Stimulated activated naive CD8-positive, alpha-beta T cell treated with anti-CD3 and anti-CD28 coated beads, Interleukin-15, amount 100 ng/mL, for 72 hours (primary cell): Measurements from ENCODE around the gene DMGDH.

Source experiments
- ATAC-seq: fragments of 150-1000 bp; cut with Tn5 transposase; 2 replicates; pipeline ENCODE4 v1.10.0; 2021; ENCODE audit warnings: mild to moderate bottlenecking, moderate library complexity
- DNase-seq, 2 donors: peaks; one replicate each; pipeline ENCODE4 v3.0.0; 2021 to 2022
- H3K27ac Mint-ChIP-seq, 2 donors: one replicate each; pipeline ENCODE4 v1.8.0; 2022; ENCODE audit warnings: mild to moderate bottlenecking in 2 of 2, mixed read lengths in 2 of 2, moderate library complexity in 2 of 2
- H3K27me3 Mint-ChIP-seq: one replicate; pipeline ENCODE4 v1.8.0; 2022; ENCODE audit warnings: mixed read lengths
- H3K4me1 Mint-ChIP-seq: one replicate; pipeline ENCODE4 v1.8.0; 2022; ENCODE audit warnings: mild to moderate bottlenecking, mixed read lengths
- H3K4me3 Mint-ChIP-seq, 2 donors: one replicate each; pipeline ENCODE4 v1.8.0; 2022; ENCODE audit warnings: mild to moderate bottlenecking in 2 of 2, mixed read lengths in 2 of 2, moderate library complexity in 1 of 2
- H3K9me3 Mint-ChIP-seq, 2 donors: one replicate each; pipeline ENCODE4 v1.8.0; 2022; ENCODE audit warnings: mixed read lengths in 2 of 2

Gene DMGDH

DNA sequence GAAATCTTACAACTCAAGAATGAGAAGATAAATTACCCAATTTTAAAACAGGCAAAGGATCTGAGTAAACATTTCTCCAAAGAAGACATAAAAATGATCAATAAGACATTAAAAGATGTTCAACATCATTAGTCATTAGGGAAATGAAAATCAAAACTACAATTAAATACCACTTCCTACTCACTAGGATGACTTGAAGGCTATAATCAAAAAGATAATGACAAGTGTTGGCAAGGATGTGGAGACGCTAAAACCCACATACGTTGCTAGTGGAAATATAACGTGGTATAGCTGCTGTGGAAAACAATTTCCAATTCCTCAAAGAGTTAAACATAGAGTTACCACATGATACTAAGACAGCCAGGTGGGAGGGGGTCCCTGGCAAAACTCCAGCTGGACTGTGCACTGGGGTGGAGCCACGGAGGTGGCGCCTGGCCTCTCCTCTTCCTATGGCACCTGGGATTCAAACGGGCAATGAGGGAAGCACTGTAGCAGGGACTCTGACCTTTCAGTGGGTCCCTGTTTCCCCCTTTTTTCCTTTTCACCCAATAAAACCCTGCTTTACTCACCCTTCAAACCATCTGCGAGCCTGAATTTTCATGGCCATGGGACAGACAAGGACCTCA is 90.2 kb downstream of the DMGDH start:
- Mint-ChIP-seq H3K4me1 (peaks cover 69% of the 10 kb centered on the region), H3K4me3 (peak overlapping the region; percentile 41 to 58), H3K27ac (peak overlapping the region; percentile 61 to 68), H3K27me3 (peaks cover 11% of the 10 kb centered on the region), H3K9me3 (no peaks in the 10 kb centered on the region)
- ATAC-seq (peak; percentile 88), DNase-seq (peak in 1 of 2 donors; percentile 10)

DNA sequence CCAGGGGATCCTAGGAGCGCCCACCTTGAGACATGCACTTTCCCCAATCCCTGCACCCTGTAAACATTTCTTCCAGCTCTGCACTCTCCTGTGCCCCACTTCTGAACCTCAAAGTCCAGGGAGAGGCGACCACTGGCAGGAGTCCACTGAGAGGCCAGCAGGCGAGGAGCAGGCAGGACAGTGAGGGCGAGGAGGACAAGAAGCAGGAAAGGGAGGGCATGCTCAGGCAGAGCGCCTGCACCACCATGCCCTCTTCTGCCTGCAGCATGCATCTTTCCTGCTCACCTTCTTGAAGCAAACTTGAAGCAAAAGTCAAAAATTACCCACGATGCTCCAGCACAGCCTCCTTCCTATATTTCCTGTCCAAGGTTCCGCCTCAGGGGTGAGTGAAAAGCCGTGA is 94.4 kb downstream of the DMGDH start:
- H3K27ac Mint-ChIP-seq, result no peak overlapping the region
- peaks cover 11% of the 10 kb centered on the region for H3K27me3 Mint-ChIP-seq
- H3K4me3 Mint-ChIP-seq, result no peak overlapping the region
- peaks cover 51% of the 10 kb centered on the region for H3K4me1 Mint-ChIP-seq
- no peak for DNase-seq
- H3K9me3 Mint-ChIP-seq, result no peaks in the 10 kb centered on the region
- no peak for ATAC-seq

DNA sequence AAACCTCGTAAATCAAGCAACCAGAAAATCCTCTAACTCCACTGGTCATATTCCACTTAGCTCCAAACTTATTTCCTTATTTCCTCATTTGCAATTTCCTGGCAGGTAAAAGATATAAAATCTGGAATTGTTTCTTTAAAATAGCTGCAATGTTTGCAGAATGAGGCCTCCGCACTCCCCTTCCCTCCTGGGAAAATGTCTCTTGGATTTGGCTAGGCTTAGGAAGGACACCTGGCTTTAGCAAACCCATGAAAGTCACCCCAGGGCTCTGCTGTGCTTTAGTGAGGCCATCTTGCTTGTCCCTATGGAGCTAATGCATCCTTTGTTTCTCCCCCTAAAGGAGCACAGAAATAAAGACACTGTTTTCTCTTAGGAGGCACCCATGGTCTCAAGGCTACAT is 94.9 kb downstream of the DMGDH start:
- Mint-ChIP-seq H3K27ac (peak overlapping the region in 1 of 2 donors; percentile 55), H3K4me1 (peaks cover 47% of the 10 kb centered on the region), H3K4me3 (no peak overlapping the region), H3K27me3 (peaks cover 11% of the 10 kb centered on the region), H3K9me3 (no peaks in the 10 kb centered on the region)
- ATAC-seq, result no peak
- DNase-seq, result no peak

DNA sequence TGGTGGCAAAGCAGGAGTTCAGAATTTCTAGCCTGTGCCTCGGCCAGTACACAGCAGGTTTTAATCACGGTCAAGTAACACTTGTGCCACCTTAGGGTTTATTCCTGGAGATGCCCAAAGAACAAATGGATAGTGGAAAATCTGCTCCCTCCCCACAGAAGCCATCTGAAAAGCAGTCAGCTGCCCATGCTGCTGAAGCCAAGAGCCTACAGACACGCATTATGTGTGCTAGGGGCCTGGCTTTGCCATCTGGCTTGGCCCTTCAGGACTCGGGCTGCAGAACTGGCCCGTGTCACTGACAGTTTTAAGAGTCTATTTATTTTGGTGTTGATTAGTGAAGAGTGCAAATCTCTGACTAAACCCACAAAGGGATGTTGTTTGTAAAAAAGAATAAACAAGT is 95.5 kb downstream of the DMGDH start:
- no peak for ATAC-seq
- no peak for DNase-seq
- no peak overlapping the region for H3K4me3 Mint-ChIP-seq
- H3K27ac Mint-ChIP-seq, result no peak overlapping the region
- H3K9me3 Mint-ChIP-seq, result no peaks in the 10 kb centered on the region
- H3K4me1 Mint-ChIP-seq, result peaks cover 41% of the 10 kb centered on the region
- H3K27me3 Mint-ChIP-seq, result peaks cover 11% of the 10 kb centered on the region

DNA sequence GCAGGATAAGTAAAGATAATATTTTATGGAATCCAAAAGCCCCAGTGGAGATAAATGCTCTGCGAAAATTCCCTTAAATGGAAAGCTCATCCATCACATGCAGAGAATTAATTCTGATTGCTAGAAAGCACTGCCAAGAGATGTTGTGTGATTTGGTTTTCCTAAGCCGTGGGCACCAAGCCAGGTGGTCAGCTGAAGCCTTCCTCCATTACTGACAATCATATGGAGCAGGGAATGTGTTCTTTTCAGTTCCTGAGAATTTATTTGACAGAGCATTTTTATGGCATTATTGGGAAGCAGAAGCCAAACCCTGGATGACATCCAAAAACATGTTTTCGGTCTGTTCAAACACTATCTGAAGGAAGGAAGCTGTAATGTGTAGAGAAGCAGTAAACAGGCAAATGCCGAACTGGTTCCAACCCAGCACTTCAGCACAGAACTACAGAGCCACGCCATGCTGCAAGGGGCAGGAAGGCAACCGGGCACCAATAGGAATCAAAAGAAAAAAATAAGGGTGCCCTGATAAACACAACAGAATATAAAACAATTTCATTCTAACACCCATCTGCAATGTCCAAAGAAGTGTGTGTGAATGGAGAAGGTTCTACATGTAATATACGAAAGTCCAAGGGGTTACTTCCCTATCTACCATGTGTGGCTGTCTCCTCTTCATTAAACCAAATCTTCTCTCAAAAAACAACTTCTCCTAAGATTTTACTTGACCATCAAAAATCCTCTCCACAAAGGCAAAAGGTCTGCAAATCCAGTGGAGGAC is 96.6 kb downstream of the DMGDH start:
- H3K27me3 Mint-ChIP-seq, result peaks cover 11% of the 10 kb centered on the region
- H3K4me3 Mint-ChIP-seq, result no peak overlapping the region
- peaks cover 33% of the 10 kb centered on the region for H3K4me1 Mint-ChIP-seq
- no peaks in the 10 kb centered on the region for H3K9me3 Mint-ChIP-seq
- ATAC-seq (no peak), DNase-seq (no peak)
- H3K27ac Mint-ChIP-seq, result no peak overlapping the region

DNA sequence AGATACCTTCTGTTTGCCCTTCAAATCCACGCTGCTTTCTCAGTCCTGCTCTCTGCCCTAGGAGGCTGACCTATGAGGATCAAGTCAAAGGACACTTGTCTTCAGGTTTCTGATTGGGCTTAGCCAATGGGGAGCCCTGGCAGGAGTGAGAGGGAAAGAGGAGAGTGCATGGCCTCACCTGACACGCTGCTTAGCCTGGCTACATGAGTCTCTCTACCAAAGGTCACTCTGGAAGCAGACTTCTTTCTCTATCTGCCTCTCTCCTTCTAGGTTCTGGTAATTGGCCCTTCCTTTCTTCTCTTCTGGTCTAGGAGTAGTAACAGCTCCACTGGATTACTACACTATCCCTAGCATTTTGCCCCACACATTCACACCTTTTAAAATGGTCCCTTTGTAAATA is 97.5 kb downstream of the DMGDH start:
- H3K4me3 Mint-ChIP-seq, result no peak overlapping the region
- no peak for DNase-seq
- no peak for ATAC-seq
- H3K4me1 Mint-ChIP-seq, result peaks cover 25% of the 10 kb centered on the region
- no peaks in the 10 kb centered on the region for H3K9me3 Mint-ChIP-seq
- H3K27ac Mint-ChIP-seq, result no peak overlapping the region
- H3K27me3 Mint-ChIP-seq, result peaks cover 11% of the 10 kb centered on the region

DNA sequence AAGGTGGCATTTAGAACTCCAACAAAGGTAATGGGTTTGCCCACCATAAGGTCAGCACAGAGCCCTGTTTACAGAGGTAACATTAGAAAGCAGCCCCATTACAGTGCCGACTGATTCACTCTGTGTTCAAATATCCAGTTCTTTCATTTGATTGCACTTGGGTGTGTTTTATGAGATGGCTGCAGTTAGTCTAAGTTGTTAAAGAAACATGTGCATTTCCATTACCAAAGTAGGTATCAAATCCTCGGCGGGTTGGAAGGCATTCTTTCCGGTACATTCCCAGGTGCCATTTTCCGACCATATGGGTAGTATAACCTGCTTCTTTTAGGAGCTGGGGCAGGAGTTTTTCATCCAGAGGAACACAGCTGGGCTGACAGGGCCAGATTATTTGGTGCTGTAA is 100.7 kb downstream of the DMGDH start:
- Mint-ChIP-seq H3K4me1 (peaks cover 12% of the 10 kb centered on the region), H3K4me3 (no peak overlapping the region), H3K27me3 (no peaks in the 10 kb centered on the region), H3K27ac (no peak overlapping the region), H3K9me3 (no peaks in the 10 kb centered on the region)
- no peak for ATAC-seq
- no peak for DNase-seq

DNA sequence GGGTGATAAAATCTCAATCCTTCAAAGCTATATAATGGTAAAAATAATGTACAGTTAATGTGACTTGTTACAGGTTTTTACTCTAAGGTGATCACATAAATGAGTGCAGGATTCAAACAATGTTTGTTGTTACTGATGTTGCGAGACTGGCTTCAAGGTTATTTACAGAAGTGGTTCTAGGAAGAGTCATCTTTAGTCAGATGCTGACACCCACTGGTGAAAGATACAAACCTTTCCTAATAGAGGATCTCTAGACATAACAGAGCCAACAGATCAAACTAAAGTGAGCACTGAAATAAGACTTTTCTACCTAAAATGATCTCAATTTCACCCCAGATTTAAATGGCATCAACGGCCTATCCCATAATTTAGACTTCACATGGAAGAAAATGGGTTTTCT is 104.6 kb downstream of the DMGDH start:
- DNase-seq, result no peak
- H3K27ac Mint-ChIP-seq, result no peak overlapping the region
- H3K4me3 Mint-ChIP-seq, result no peak overlapping the region
- H3K27me3 Mint-ChIP-seq, result no peaks in the 10 kb centered on the region
- H3K4me1 Mint-ChIP-seq, result no peaks in the 10 kb centered on the region
- no peaks in the 10 kb centered on the region for H3K9me3 Mint-ChIP-seq
- ATAC-seq, result no peak

DNA sequence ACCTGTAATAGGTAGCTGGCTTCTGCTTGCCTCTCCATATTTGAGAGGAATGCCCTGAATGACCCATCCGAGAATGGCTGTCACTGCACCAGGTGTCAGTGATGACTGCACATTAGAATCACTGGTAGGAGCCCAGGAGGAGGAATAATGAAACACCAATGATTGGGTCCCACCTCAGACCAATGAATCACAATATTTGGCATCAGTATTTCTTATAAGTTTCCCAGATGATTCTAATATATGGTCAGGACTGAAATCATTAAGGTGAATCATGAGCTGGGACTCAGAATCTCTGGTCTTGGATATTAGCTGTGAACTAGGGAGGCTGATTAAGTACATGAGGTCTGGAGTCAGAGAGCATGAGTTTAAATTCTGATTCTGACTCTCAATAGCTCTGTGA is 107.7 kb downstream of the DMGDH start:
- Mint-ChIP-seq H3K27ac (no peak overlapping the region), H3K4me3 (no peak overlapping the region)

DNA sequence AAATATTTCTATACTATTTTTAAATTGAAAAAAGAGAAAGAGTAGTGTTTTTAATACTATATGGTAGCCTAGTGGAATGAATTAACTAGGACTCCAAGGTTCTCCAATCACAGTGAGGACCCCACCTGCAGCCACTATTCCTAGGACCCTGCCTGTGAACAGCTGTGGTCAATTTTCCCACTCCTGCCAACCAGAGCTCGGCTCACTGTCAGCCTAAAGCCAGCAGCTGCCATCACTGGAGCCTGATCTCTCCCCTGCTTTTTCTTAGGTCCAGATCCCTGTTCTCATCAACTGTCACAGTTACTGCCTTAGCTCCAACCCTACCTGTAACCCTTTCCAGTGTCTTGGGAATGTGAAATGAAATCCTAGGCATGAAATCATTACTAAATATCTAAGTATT is 109.7 kb downstream of the DMGDH start:
- H3K9me3 Mint-ChIP-seq, result no peaks in the 10 kb centered on the region
- DNase-seq, result no peak
- H3K4me3 Mint-ChIP-seq, result no peak overlapping the region
- no peak overlapping the region for H3K27ac Mint-ChIP-seq
- ATAC-seq, result no peak
- H3K4me1 Mint-ChIP-seq, result no peaks in the 10 kb centered on the region
- no peaks in the 10 kb centered on the region for H3K27me3 Mint-ChIP-seq

More for the DNA sequence above, 107.7 kb downstream of the DMGDH start:
- no peaks in the 10 kb centered on the region for H3K27me3 Mint-ChIP-seq
- no peaks in the 10 kb centered on the region for H3K9me3 Mint-ChIP-seq
- no peak for DNase-seq
- ATAC-seq, result no peak
- H3K4me1 Mint-ChIP-seq, result no peaks in the 10 kb centered on the region

DNA sequence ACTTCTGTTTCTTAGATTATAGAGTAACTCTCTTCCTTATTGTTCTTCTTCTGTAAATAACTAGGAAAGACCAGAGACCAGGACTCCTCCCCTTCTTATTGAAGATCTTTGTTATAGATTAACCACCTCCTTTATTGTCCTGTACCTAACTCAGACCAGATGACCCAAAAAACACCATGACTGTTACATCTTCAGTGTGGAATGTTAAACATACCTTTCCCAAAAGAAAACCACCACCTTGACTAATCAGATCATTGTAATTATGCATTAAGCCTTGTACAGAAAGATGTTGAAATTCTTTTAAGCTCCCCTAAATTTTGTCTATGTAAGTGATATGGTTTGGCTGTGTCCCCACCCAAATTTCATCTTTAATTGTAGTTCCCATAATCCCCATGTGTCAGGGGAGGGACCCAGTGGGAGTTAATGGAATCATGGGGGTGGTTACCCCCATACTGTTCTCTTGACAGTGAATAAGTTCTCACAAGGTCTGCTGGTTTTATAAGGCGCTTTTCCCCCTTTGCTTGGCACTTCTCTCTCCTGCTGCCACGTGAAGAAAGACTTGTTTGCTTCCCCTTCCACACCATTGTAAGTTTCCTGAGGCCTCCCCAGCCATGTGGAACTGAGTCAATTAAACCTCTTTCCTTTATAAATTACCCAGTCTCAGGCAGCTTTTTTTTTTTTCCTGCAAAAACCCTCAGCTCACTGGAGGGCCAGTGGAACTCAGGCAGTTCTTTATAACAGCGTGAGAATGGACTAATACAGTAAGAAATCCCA is 110.6 kb downstream of the DMGDH start:
- H3K4me1 Mint-ChIP-seq, result no peaks in the 10 kb centered on the region
- H3K27me3 Mint-ChIP-seq, result no peaks in the 10 kb centered on the region
- no peak overlapping the region for H3K4me3 Mint-ChIP-seq
- H3K9me3 Mint-ChIP-seq, result no peaks in the 10 kb centered on the region
- ATAC-seq (no peak), DNase-seq (no peak)
- H3K27ac Mint-ChIP-seq, result peak overlapping the region in 1 of 2 donors; percentile 27

DNA sequence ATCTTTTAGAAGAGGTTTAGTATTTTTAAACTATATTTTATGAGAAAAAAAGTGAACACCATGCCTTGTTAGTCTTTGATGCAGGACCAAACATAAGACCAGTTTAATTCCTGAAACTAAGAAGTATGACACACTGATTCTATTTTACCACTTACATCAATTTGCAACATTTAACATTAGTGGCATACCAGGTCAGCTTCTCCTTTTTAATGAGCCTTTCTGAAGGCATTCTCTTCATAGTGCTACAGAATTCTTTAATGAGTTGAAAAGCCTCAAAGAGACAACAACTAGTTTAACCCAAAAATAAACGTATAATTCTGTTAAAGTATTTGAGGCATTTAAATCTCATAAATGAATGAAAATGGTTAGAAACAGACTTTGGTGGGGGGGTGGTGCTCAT is 112.6 kb downstream of the DMGDH start:
- no peak for DNase-seq
- Mint-ChIP-seq H3K27ac (no peak overlapping the region), H3K4me1 (peaks cover 6% of the 10 kb centered on the region), H3K27me3 (no peaks in the 10 kb centered on the region), H3K9me3 (no peaks in the 10 kb centered on the region), H3K4me3 (no peak overlapping the region)
- no peak for ATAC-seq

DNA sequence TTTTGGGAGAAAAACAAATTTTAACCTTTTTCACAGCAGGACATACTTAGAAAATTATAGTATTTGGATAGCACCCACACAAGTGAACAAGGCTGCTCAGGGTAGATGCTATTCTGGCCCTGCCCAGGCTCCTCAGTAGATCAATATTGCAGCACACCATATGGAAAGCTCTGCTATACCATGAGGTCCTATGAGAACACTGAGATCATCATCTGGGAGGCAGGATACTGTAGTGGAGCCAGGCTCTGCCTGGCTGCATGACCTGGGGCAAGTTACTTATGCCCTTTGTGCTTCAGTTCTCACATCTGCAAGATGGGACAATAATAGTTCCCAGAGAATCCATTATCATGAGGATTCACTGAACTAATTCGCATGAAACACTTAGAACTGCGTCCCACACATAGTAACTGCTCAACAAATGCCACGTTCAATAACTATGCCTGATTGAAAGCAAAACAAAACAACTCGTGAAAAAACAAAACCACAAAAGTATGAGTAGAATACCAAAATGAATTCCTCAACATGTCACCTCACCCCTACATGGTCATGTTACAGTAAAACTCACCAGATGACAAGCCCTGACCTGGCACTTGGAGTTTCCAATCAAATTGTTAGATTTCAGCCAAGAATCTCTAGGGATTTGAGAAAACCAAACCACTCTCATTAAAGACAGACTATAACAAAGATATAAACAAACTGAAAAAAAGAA is 116.2 kb downstream of the DMGDH start:
- no peak for DNase-seq
- no peak overlapping the region for H3K4me3 Mint-ChIP-seq
- H3K4me1 Mint-ChIP-seq, result peaks cover 6% of the 10 kb centered on the region
- H3K9me3 Mint-ChIP-seq, result no peaks in the 10 kb centered on the region
- ATAC-seq, result peak; percentile 74
- H3K27ac Mint-ChIP-seq, result no peak overlapping the region
- H3K27me3 Mint-ChIP-seq, result no peaks in the 10 kb centered on the region
